Measurements from ENCODE around the gene PPP1R9B. TPM values are rescaled to one million over a fixed set of nuclear protein-coding genes. Genes with fewer than 3 reads are reported as not detected.

Gene PPP1R9B
- 23.8 and 31.5 TPM in 2 replicates for total RNA-seq

DNA sequence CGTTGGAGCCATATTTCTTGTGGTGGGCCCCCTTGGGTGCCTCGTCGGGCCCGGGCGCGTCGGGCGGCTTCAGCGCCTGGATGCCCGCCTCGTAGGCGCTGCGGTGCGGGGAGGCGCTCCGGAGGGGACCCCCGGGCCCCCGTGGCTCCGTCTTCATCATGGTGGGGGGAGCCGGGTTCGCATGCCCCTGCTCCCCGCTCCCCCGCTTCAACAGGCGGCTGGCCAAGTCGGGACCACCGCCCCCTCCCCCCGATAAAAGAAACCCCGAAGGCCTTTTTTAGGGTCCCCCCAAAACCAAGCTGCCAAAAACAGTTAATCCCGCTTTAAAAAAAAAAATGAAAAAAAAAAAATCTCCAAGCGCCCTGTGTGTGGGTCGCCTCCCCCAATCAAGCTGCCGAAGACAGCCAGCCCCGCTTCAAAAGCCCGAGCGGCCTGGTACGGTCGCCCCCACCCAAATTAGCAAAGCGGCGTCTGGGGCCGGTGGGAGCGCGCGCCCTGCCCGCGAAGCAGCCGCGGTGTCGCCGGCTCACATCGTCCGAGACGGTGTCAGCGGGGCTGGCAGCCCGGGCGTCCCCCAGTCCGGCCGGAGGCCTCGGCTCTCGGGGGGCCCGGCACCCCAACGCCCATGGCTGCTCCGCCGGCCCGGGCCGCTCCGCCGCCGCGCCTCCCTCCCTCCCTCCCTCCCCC is at the start of gene PPP1R9B:
TSS of gene PPP1R9B (minus strand) at position 324 of the 687 bp plus-strand sequence. CDS start at position 160, 164 bp downstream.

DNA sequence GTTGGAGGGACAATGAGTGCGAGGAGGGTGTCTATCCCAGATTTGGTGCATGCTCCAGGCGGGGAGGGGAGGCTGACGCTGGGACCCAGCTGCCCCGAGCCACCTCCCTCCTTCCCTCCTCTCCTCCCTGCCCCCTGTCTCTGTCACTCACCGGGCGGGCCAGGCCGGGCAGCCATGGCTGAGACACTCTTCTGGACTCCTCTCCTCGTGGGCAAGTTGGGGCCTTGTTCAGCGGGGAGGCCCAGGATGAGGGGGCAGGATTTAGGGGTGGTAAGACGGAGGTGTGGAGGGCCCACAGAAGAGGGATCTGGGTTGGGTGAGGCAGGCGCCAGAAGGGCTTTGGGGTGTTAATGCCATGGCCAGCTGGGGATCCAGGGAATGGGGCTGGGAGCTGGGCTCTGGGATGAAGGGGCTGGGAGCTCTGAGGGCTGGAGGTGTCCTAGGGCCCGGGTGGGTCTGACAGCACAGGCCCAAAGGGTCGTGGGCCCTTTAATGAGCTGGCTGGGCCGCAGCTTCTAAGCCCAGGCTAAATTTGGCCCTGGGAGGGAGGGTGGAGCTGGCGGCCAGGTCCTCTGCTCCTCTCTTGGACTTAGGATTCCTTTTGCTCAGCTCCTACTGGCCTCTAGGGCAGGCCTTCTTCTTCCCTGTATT is 15.5 kb upstream of the PPP1R9B start, which contains the start of gene SGCA:
TSS of gene SGCA (plus strand) at position 139 of the 651 bp plus-strand sequence. CDS start at position 175, 36 bp downstream.

GRCh38 chr17:50129728-50130558 is 20.5 kb downstream of the PPP1R9B start, which contains the start of gene SAMD14:
TSS of gene SAMD14 (minus strand) at chr17:50130160. CDS start at chr17:50124959, 5,201 bp downstream.

GRCh38 chr17:50094753-50095619 is 55.5 kb downstream of the PPP1R9B start, which contains the start of gene PDK2:
TSS of gene PDK2 (plus strand) at chr17:50095351. CDS start at chr17:50095436, 85 bp downstream.

Other genes starting within 250 kb of the PPP1R9B start
- gene DLX4, start 181.5 kb downstream of the PPP1R9B start, total RNA-seq, result not detected in 2 replicates
- not detected in 2 replicates for gene DLX3, start 155.5 kb downstream of the PPP1R9B start, total RNA-seq
- gene ITGA3, start 94.6 kb downstream of the PPP1R9B start, total RNA-seq, result 52.9 and 120 TPM in 2 replicates
- 13.1 and 23.5 TPM in 2 replicates for gene PDK2, start 55.3 kb downstream of the PPP1R9B start, total RNA-seq
- 3.0 and 4.0 TPM in 2 replicates for gene SAMD14, start 20.5 kb downstream of the PPP1R9B start, total RNA-seq
- not detected in 2 replicates for gene SGCA, start 15.3 kb upstream of the PPP1R9B start, total RNA-seq
- gene COL1A1, start 51.0 kb upstream of the PPP1R9B start, total RNA-seq, result 8.3 and 49.2 TPM in 2 replicates
- 0.17 TPM in 1 of 2 replicates, not detected in the other for gene TMEM92, start 123.8 kb upstream of the PPP1R9B start, total RNA-seq
- gene XYLT2, start 195.4 kb upstream of the PPP1R9B start, total RNA-seq, result 16.2 and 17.8 TPM in 2 replicates
- 50.8 and 57.0 TPM in 2 replicates for gene MRPL27, start 222.5 kb upstream of the PPP1R9B start, total RNA-seq
- 0.65 and 0.77 TPM in 2 replicates for gene EME1, start 222.6 kb upstream of the PPP1R9B start, total RNA-seq
- 86.5 and 86.7 TPM in 2 replicates for gene LRRC59, start 246.8 kb upstream of the PPP1R9B start, total RNA-seq

Data from dermis lymphatic vessel endothelial cell (primary cell).